ENCODE data around the gene AMBP. TPM values are rescaled to one million over a fixed set of nuclear protein-coding genes. Genes with fewer than 3 reads are reported as not detected.

AMBP gene
- total RNA-seq, 1 experiment from 2014 or later: not detected

- Histone ChIP-seq H3K4me3 (no peak overlapping the region), H3K36me3 (ENCODE audit: low read depth) (no peaks in the 10 kb centered on the region), H4K20me1 (ENCODE audit: insufficient read depth) (0 out of 2 replicates have a peak, but pooled peaks cover 5% of the 10 kb centered on the region), H3K9me2 (ENCODE audit: insufficient read depth) (no peaks in the 10 kb centered on the region), H3K9me3 (ENCODE audit: insufficient read depth, low read depth) (peaks cover 4% of the 10 kb centered on the region), H3K27ac (no peak overlapping the region), H3K4me1 (replicated peaks; ENCODE audit: insufficient read depth) (no peaks in the 10 kb centered on the region), H2AFZ (no peak overlapping the region), H3K27me3 (ENCODE audit: insufficient read depth, low read depth) (peaks cover 35% of the 10 kb centered on the region), H3F3A (ENCODE audit: insufficient read depth, low read depth) (no peaks in the 10 kb centered on the region), H3K4me2 (no peak overlapping the region), H3K79me2 (ENCODE audit: low read depth) (no peaks in the 10 kb centered on the region)
- intact Hi-C loops (cut with micrococcal nuclease; ENCODE audit: unreplicated experiment): loop anchor here (5.0 kb wide), 1 partner anchor 907 kb away; no protein-coding TSS in a partner anchor
- ChIA-PET CTCF (no interaction called here), POLR2A (ENCODE audit: unreplicated experiment) (no interaction called here)
- BruUV-seq (replicated peaks): no TSS peak
- DNase-seq: no peak
- TF ChIP-seq EZH2 (IDR thresholded peaks at IDR 0.05; ENCODE audit: low read depth) (no peak), CTCF (conservative IDR thresholded peaks at IDR 0.05) (no peak)
Observed at GRCh38 chr9:114105236-114105635, 27.1 kb upstream of the AMBP start.

- TF ChIP-seq CTCF (conservative IDR thresholded peaks at IDR 0.05) (no peak), EZH2 (IDR thresholded peaks at IDR 0.05; ENCODE audit: low read depth) (no peak)
- H3K9me3 ChIP-seq (ENCODE audit: insufficient read depth, low read depth): peaks cover 4% of the 10 kb centered on the region
- H4K20me1 ChIP-seq (ENCODE audit: insufficient read depth): 0 out of 2 replicates have a peak, but pooled peaks cover 5% of the 10 kb centered on the region
- no peak for DNase-seq
- no peak overlapping the region for H2AFZ ChIP-seq
- no peak overlapping the region for H3K4me2 ChIP-seq
- ChIA-PET CTCF (no interaction called here), POLR2A (ENCODE audit: unreplicated experiment) (no interaction called here)
- no peak overlapping the region for H3K4me3 ChIP-seq
- no peaks in the 10 kb centered on the region for H3F3A ChIP-seq (ENCODE audit: insufficient read depth, low read depth)
- H3K36me3 ChIP-seq (ENCODE audit: low read depth): no peaks in the 10 kb centered on the region
- no peaks in the 10 kb centered on the region for H3K79me2 ChIP-seq (ENCODE audit: low read depth)
- no peak overlapping the region for H3K27ac ChIP-seq
- intact Hi-C loops (cut with micrococcal nuclease; ENCODE audit: unreplicated experiment): no loop called here
- H3K4me1 ChIP-seq (replicated peaks; ENCODE audit: insufficient read depth): no peaks in the 10 kb centered on the region
- no peaks in the 10 kb centered on the region for H3K9me2 ChIP-seq (ENCODE audit: insufficient read depth)
- H3K27me3 ChIP-seq (ENCODE audit: insufficient read depth, low read depth): peaks cover 25% of the 10 kb centered on the region
- no TSS peak for BruUV-seq (replicated peaks)
Observed at GRCh38 chr9:114102484-114102883, 24.4 kb upstream of the AMBP start.

- H2AFZ ChIP-seq: no peak overlapping the region
- H3K79me2 ChIP-seq (ENCODE audit: low read depth): no peaks in the 10 kb centered on the region
- DNase-seq: no peak
- H3K4me2 ChIP-seq: no peak overlapping the region
- no peaks in the 10 kb centered on the region for H3K36me3 ChIP-seq (ENCODE audit: low read depth)
- no peaks in the 10 kb centered on the region for H3K9me2 ChIP-seq (ENCODE audit: insufficient read depth)
- TF ChIP-seq EZH2 (IDR thresholded peaks at IDR 0.05; ENCODE audit: low read depth) (no peak), CTCF (conservative IDR thresholded peaks at IDR 0.05) (no peak)
- intact Hi-C loops (cut with micrococcal nuclease; ENCODE audit: unreplicated experiment): no loop called here
- H3K4me1 ChIP-seq (replicated peaks; ENCODE audit: insufficient read depth): no peaks in the 10 kb centered on the region
- peaks cover 4% of the 10 kb centered on the region for H3K9me3 ChIP-seq (ENCODE audit: insufficient read depth, low read depth)
- peaks cover 8% of the 10 kb centered on the region for H3K27me3 ChIP-seq (ENCODE audit: insufficient read depth, low read depth)
- no TSS peak for BruUV-seq (replicated peaks)
- CTCF ChIA-PET: no interaction called here
- H3K27ac ChIP-seq: no peak overlapping the region
- H3K4me3 ChIP-seq: no peak overlapping the region
- no peaks in the 10 kb centered on the region for H3F3A ChIP-seq (ENCODE audit: insufficient read depth, low read depth)
- H4K20me1 ChIP-seq (ENCODE audit: insufficient read depth): no peaks in the 10 kb centered on the region
- POLR2A ChIA-PET (ENCODE audit: unreplicated experiment): no interaction called here
Observed at GRCh38 chr9:114100536-114100935, 22.4 kb upstream of the AMBP start.

Data from PC-9 (cell line).